ENCODE data around the gene MAT2B. TPM values are rescaled to one million over a fixed set of nuclear protein-coding genes. Genes with fewer than 3 reads are reported as not detected.

The MAT2B gene
- total and polyA plus RNA-seq, 11 donors = 33.8 to 61.6 (median 57.8) TPM

DNA sequence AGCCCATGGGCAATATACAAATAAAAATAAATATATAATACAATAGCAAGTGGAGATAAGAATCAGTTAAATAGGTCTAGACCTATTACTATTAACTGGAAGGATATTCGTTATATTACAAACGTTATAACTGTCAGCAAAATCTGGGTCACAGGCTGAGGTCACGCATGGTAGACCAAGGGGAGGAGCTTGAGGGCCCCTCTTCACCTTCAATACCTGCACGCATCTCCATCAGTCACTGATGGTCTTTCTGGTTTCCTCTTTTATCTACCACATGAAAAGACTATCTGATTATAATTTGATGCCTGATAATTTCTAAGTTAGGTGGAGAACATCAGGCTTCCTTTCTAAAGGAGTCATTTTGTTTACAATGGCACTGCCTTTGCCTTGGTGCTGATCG, 43.2 kb downstream of the MAT2B start:
- no peak overlapping the region for H3K4me3 ChIP-seq
- H3K9me3 ChIP-seq = no peaks in the 10 kb centered on the region
- H3K36me3 ChIP-seq = no peaks in the 10 kb centered on the region
- TF ChIP-seq, protein P1, sequence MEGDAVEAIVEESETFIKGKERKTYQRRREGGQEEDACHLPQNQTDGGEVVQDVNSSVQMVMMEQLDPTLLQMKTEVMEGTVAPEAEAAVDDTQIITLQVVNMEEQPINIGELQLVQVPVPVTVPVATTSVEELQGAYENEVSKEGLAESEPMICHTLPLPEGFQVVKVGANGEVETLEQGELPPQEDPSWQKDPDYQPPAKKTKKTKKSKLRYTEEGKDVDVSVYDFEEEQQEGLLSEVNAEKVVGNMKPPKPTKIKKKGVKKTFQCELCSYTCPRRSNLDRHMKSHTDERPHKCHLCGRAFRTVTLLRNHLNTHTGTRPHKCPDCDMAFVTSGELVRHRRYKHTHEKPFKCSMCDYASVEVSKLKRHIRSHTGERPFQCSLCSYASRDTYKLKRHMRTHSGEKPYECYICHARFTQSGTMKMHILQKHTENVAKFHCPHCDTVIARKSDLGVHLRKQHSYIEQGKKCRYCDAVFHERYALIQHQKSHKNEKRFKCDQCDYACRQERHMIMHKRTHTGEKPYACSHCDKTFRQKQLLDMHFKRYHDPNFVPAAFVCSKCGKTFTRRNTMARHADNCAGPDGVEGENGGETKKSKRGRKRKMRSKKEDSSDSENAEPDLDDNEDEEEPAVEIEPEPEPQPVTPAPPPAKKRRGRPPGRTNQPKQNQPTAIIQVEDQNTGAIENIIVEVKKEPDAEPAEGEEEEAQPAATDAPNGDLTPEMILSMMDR (IDR thresholded peaks at IDR 0.05) = no peak
- TF ChIP-seq POLR2A (IDR thresholded peaks at IDR 0.05) = no peak
- H3K4me1 ChIP-seq = no peaks in the 10 kb centered on the region
- intact Hi-C loops (cut with DNase I) = no loop called here
- H3K27ac ChIP-seq = no peak overlapping the region
- 76 to 79% (median 78%) methylated on average over 5 of the region's 5 CpGs for WGBS, 4 donors
- no peak for ATAC-seq
- H3K27me3 ChIP-seq = peaks cover 0 to 8% (median 0%) of the 10 kb centered on the region in 9 donors
- DNase-seq = no peak

GRCh38 chr5:163551156-163551555, 45.7 kb downstream of the MAT2B start:
- H3K27me3 ChIP-seq = peaks cover 0 to 8% (median 0%) of the 10 kb centered on the region in 9 donors
- H3K27ac ChIP-seq = no peak overlapping the region
- TF ChIP-seq, protein P1 (IDR thresholded peaks at IDR 0.05) = no peak
- no peak for TF ChIP-seq POLR2A (IDR thresholded peaks at IDR 0.05)
- H3K36me3 ChIP-seq = no peaks in the 10 kb centered on the region
- intact Hi-C loops (cut with DNase I) = no loop called here
- no peaks in the 10 kb centered on the region for H3K9me3 ChIP-seq
- no peak overlapping the region for H3K4me3 ChIP-seq
- ATAC-seq = no peak
- WGBS, 4 donors = 78 to 92% (median 91%) methylated on average over 3 of the region's 3 CpGs
- H3K4me1 ChIP-seq = no peaks in the 10 kb centered on the region
- DNase-seq = no peak

DNA sequence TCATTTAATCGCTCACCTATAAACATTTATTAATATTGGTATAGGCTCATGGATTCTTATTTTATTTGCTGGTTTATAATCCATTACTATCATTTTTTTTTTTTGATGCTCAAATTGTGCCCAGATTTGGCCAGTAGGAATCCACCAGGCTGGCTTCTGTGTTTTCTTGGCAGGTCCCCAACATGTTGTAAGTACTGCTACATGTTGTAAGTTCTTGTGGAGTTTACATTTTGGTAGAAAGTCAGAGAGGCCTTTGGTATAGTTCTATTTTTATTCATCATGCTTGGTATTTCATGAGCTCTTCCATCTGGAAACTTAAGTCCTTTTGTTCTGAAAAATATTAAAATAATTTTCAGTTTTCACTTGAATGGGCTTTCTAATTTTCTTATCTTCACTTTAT, 47.1 kb downstream of the MAT2B start:
- WGBS, 4 donors = 92 to 99% (median 95%) methylated on average over 1 of the region's 1 CpG
- Histone ChIP-seq H3K36me3 (no peaks in the 10 kb centered on the region), H3K9me3 (peaks cover 0 to 3% (median 0%) of the 10 kb centered on the region in 12 donors), H3K27ac (no peak overlapping the region), H3K27me3 (peaks cover 0 to 7% (median 0%) of the 10 kb centered on the region in 9 donors), H3K4me1 (no peaks in the 10 kb centered on the region), H3K4me3 (no peak overlapping the region)
- TF ChIP-seq, protein P1 (IDR thresholded peaks at IDR 0.05) = no peak
- TF ChIP-seq POLR2A (IDR thresholded peaks at IDR 0.05) = no peak
- intact Hi-C loops (cut with DNase I) = no loop called here
- no peak for DNase-seq
- no peak for ATAC-seq

DNA sequence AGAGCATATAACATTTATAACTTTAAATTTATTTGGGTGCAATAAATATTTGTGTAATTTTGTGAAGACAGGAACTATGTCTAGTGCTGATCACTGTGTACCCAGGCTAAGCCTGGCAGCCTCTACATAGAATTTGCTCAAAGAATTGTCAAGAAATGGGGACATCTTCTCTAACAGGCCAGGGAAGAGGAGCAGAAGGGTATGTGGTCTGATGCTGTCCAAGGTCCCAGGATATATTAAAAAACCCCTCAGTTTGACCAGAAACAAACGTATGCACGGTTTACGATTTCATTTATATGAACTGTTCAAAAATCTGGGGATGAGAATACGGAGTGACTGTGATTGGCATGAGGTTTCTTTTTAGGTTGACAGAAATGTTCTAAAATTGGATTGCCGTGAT, 55.9 kb downstream of the MAT2B start:
- Histone ChIP-seq H3K27me3 (peaks cover 0 to 32% (median 3%) of the 10 kb centered on the region in 9 donors), H3K36me3 (no peaks in the 10 kb centered on the region), H3K9me3 (peaks cover 0 to 6% (median 0%) of the 10 kb centered on the region in 12 donors), H3K4me3 (no peak overlapping the region), H3K4me1 (peaks cover 0 to 14% (median 8%) of the 10 kb centered on the region in 12 donors), H3K27ac (no peak overlapping the region)
- no peak for ATAC-seq
- TF ChIP-seq, protein P1 (IDR thresholded peaks at IDR 0.05) = no peak
- no peak for TF ChIP-seq POLR2A (IDR thresholded peaks at IDR 0.05)
- 87 to 90% (median 88%) methylated on average over 5 of the region's 5 CpGs for WGBS, 4 donors
- DNase-seq = no peak
- intact Hi-C loops (cut with DNase I) = loop anchor here in 8 of 10 donors (5.0 to 10.0 kb wide), 5 partner anchors 941 to 1653 kb away; no protein-coding TSS in a partner anchor

Data from heart left ventricle (tissue), 16 donors.